Kidney capillary endothelial cell (primary cell): Measurements from ENCODE around the gene TNFRSF14.

Experiments used
- DNase-seq: peaks from one replicate; pipeline ENCODE4 v3.0.0-alpha.2; 2018; ENCODE audit warnings: low spot score

The TNFRSF14 gene

DNA sequence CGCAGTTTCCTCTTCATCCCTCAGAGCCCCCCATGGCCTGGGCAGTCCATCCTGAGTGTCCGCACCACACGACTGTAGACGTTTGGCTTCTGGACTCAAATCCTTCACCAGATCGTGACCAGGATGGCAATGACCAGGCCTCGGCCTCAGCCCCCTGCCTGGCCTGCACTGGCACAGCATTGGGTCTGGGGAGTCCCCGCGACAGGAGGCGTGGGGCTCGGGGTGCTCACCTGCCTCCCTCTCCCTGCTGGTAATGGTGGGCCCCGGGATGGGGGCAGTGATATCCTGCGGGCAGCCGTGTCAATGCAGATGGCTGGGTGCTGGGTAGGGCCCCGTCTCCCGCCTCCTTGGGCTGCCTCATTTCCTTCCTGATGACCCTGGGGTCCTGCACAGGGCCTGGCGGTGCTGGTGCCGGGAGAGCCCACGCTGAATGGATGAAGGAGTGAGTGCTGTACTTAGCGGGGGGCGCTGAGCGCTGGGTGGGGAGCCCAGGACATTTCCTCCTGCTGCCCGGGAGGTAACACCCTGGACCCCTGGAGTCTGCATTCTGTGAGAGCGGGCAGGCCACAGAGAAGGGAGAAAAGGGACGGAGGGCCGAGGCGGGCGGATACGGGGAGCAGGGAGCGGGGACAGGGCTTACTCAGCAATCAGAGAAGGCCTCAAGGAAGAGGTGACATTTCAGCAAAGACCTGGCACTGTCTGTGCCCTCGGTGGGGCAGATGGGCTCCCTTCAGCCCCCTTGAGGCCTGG, 2.1 kb upstream of the TNFRSF14 start:
- no peak for DNase-seq

DNA sequence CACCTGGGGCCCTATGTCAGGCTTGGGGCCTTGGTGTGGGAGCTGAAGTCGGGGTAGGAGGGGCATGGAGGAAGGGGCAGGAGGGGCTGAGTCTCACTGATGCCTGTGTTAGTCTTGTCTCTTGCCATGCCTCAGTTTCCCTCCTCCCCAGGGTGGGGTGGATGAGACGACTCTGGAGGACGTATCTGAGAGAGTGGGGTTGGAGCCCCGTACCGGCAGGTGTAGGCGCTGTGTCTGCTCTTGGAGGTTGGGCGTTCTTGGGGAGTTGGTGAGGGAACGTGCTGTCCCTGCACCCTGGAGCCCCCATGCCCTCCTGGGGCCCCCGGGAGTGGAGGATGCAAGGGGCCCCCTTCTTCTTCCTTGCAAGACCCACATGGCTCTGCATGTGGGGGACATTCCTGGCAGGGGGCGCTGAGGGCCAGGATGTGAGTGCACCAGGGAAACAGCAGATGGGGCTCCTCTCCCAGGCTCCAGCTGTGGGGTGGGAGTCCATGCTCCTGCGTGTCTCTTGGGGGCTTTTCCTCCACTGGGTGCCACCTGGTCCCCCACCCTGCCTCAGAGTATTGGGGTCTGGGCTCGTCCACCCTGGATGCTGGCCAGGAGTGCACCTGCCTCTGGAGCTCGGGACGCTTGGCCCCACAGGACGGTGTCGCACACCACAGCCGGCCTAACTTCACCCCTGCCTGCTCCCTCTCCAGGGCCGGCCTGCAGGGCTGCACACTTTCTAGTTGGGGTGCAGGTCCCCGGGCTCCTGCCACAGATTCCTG, 1.4 kb upstream of the TNFRSF14 start:
- DNase-seq, result no peak

DNA sequence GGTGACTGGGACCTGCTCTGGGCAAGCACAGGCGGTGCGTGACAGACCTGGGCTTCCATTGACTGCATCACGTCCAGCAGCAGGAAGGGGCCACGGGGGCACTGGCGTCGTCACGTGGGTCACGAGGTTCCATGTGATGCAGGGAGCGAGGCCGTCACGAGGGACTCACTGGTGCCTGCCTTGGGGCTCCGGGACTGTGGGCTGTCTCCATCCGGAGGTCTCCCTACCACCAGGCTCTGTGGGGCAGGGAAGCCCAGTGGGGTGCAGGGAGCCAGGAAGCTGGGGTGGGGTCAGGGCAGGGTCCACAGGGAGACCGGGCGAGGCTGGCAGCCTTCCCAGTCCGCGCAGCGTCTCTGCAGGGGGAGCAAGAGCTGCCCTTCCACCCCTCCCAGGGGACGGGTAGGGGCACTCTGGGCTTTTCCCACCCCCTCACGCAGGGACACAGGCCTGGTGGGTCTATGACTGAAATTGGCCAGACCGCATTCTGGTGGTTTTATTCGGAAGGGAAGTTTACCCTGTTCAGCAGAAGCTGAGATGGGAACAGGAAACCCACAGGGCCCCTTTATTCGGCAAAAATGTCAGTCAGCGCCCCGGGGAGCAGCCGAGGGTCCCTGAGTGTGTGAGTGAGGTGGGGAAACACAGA, 416 bp upstream of the TNFRSF14 start:
- DNase-seq, result peak; percentile 75

DNA sequence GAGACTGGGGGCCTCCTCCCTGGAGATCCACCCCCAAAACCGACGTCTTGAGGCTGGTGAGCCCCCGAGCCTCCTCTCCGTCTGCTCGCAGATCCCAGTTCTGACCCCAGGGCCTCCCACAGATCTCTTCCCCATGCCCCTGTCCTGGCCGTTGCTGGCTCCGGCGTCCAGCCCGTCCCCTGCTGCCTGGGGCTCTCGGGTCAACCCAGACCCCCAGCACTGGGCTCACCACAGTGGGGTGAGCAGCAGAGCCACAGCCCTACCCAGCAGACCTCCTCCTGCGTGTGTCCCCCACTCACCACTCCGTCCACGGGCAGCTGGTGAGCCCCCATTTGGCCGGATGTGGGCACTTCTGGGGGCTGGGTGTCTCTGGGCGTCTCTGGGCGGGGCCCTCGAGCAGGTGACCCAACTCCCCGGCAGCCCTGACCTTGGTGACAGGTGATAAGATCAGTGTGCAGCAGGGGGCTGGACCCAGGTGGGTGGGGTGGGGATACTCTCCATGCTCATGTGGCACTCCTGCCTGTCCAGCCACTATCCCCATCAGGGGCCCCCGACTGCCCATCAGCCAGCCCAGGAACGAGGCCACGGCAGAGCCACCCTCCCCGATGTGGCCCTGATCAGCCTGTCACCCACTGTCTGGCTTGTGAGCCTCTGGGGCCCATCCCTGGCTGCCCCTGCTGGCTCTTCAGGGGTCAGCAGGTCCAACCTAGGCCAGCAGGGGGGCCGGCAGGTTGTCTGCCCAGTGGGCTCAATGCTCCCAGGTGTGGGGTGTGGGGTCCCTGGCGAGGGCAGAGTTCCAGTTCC, 709 bp downstream of the TNFRSF14 start:
- DNase-seq, result no peak

DNA sequence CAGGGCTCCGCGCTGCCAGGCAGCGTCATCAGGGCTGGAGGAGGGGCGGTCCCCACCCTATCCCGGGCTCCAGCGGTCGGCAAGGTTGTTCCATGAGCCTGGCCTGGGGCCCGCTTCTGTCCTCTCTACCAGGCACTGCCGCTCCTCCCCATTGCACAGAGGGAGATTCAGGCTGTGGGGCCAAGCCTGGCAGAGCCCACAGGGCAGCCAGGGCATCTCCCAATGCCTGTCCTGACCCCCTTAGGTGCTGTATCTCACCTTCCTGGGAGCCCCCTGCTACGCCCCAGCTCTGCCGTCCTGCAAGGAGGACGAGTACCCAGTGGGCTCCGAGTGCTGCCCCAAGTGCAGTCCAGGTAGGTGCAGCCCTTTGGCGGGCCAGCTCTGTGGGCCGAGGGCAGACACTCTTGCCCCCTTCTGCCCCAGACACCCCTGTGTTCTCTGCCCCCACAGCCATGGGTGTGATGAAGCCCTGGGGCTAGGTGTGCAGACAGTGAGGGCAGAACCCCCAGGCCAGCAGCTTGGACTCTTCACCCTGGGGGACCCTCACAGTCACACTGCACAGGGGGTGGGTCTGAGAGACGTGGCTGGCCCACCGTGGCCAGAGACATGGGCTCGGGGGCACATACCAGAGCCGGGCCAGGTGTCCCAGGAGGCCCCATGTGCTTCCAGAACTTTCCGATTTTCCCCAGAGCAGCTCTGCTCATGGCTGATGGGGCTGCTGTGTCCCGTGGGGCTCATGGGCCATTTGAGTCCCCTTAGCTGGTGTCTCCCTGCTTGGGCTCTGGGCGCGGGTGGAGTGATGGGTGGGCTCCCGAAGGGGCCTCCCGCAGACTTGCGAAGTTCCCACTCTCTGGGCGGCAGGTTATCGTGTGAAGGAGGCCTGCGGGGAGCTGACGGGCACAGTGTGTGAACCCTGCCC, 1.6 kb downstream of the TNFRSF14 start:
- no peak for DNase-seq

DNA sequence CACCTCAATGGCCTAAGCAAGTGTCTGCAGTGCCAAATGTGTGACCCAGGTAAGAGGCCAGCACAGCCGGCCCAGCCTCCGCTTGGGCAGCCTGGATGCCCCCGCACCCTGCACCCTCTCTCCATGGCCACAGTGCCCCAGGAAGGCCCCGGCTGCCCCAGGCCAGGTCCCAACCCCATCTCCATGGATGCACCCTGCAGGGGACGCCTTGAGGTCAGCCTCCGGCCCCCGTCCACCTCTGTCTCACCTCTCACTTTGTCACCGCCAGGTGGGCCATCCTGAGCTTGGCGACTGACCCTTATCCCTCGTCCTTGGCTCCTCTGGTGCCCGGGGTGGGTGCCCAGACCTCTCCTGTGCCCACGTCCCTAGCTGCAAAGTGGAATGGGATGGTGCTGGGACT, 2.2 kb downstream of the TNFRSF14 start:
- no peak for DNase-seq

DNA sequence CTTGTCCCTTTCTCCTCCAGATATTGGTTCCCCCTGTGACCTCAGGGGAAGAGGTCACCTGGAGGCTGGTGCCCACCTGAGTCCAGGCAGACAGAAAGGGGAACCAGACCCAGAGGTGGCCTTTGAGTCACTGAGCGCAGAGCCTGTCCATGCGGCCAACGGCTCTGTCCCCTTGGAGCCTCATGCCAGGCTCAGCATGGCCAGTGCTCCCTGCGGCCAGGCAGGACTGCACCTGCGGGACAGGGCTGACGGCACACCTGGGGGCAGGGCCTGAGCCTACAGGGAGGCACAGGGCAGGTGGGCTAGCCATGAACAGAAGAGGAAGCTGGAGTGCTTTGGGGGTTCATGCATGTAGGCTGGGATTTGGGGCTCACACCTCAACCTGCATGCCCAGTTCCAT, 2.7 kb downstream of the TNFRSF14 start:
- DNase-seq, result no peak

DNA sequence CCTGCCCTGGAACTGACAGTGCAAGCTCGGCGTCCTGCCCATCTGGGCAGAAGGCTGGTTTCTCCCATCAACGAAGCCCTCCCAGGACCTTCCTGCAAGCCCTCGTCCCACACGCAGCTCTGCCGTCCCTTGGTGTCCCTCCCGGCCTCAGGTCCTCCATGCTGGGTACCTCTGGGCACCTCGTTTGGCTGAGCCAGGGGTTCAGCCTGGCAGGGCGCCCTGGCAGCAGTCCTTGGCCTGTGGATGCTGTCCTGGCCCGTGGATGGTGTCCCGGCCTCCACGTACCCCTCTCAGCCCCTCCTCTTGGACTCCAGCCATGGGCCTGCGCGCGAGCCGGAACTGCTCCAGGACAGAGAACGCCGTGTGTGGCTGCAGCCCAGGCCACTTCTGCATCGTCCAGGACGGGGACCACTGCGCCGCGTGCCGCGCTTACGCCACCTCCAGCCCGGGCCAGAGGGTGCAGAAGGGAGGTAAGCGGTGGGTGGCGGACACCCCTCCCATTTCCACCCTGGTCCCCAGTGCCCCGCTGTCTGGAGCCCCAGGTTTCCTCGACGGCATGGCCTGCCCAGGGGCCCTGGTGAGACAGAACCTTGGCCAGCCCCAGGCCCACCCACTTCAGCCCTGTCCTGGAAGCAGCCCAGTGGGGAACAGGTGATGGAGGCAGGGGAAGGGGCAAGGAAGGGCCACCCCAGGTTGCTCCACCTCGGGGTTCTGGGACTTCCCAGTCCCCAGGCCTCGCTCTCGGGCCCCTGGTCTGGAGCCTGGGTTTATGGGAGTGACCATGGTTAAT, 3.5 kb downstream of the TNFRSF14 start:
- DNase-seq, result no peak

GRCh38 chr1:2560299-2561073, 4.3 kb downstream of the TNFRSF14 start:
- no peak for DNase-seq

DNA sequence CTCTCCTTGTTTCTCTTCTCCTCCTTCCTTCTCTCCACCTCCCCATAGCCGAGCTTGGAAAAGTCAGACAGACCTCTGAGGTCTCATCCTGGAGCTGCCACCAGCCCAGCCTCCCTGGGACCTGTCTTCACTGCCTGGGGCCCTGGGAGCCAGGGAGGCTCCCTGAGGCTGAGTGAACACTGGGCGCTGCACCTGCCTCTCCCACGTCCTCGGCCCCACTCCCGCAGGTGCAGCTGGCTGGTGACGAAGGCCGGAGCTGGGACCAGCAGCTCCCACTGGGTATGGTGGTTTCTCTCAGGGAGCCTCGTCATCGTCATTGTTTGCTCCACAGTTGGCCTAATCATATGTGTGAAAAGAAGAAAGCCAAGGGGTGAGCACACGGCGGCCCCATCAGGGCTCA, 5.3 kb downstream of the TNFRSF14 start:
- DNase-seq, result no peak

- no peak for DNase-seq
These were observed 6.0 kb downstream of the TNFRSF14 start for GRCh38 chr1:2561898-2562895.

DNA sequence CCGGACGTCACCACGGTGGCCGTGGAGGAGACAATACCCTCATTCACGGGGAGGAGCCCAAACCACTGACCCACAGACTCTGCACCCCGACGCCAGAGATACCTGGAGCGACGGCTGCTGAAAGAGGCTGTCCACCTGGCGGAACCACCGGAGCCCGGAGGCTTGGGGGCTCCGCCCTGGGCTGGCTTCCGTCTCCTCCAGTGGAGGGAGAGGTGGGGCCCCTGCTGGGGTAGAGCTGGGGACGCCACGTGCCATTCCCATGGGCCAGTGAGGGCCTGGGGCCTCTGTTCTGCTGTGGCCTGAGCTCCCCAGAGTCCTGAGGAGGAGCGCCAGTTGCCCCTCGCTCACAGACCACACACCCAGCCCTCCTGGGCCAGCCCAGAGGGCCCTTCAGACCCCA, 7.0 kb downstream of the TNFRSF14 start:
- DNase-seq, result no peak

DNA sequence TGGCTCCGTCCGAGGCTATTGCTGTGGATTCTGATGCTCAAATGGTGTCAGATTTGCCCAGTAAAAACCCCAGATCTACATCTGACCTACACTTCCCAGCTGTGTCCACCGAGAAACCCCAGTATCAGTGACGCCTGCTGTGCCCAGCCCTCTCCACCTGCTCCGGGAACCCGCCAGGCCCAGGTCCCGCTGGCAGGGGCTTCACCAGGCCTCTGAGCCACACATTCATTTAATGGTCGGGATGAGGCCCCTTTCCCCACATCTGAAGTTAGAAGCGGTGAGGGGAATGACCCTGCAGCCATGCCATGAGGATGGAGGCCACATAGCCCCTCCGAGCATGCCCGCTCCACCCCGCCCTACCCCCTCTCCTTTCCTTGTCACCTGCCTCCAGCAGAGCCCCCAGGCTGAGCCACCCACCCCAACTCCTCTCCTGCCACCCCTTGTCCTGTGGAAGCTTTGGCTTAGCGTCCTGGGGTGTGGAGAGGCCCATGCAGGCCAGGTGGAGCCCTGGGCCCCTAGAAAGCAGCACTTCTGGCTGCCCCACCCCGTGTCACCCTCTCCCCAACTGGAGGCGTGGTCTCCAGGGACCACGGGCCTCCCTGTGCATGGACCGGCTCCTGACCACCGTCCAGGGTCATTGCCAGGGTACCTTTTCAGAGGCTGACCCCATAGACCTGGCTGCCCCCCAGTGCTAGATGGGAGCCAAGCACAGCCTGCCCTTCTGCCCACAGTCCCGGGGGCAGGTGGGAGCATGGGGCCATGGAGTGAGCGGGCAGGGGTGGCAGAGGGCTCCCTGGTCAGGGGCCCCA, 8.0 kb downstream of the TNFRSF14 start:
- DNase-seq, result no peak

DNA sequence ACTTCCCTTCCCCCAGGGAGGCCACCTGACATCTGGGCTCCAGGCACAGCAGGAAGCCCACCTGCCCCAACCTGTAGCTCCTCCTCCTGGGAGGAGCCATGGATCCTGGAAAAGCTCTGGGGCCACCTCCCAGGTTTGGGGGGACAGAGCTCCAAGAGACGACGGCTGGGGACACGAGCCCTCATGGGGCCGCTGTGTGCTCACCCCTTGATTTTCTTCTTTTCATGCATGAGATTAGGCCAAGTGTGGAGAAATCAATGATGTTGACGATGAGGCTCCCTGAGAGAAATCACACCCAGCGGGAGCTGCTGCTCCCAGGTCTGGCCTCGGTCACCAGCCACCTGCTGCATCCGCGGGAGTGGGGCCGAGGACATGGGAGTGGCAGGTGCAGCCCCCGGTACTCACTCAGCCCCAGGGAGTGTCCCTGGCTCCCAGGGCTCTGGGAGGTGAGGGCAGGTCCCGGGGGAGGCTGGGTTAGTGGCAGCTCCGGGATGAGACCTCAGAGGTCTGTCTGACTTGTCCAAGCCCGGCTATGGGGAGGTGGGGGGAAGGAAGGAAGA, 8.7 kb downstream of the TNFRSF14 start:
- no peak for DNase-seq

- DNase-seq, result no peak
These were observed 10.2 kb downstream of the TNFRSF14 start for GRCh38 chr1:2566101-2567045.

DNA sequence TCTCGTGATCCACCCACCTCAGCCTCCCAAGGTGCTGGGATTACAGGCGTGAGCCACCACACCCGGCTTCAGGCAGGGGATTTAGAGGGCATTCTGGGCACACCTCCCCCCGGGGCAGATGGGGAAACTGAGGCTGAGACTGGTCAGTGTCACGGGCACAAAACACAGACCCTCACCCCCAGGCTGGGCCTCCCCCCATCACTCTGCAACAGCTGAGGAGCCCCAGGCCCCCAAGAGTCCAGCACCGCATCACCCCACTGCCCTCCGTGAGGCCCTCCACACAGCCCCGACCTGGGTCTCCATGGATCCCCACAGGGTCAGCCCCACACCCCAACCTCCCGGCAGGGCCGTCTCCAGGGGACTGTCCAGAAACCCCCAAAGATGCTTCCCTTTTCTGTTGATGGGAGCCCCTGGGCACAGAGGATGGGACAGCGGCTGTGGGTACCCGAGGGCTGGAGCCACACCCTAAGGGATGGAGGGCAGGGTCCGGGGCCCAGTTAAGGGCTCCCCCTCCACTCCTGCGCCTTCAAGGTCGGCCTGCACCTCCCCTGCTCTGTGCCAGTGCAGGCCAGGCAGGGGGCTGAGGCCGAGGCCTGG, 11.0 kb downstream of the TNFRSF14 start:
- DNase-seq, result no peak
